Measurements from ENCODE around the gene WASHC3. TPM values are rescaled to one million over a fixed set of nuclear protein-coding genes. Genes with fewer than 3 reads are reported as not detected.

The WASHC3 gene, protein sequence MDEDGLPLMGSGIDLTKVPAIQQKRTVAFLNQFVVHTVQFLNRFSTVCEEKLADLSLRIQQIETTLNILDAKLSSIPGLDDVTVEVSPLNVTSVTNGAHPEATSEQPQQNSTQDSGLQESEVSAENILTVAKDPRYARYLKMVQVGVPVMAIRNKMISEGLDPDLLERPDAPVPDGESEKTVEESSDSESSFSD
- total RNA-seq, result 10 to 100 TPM; 18.5 to 32.7 TPM

DNA sequence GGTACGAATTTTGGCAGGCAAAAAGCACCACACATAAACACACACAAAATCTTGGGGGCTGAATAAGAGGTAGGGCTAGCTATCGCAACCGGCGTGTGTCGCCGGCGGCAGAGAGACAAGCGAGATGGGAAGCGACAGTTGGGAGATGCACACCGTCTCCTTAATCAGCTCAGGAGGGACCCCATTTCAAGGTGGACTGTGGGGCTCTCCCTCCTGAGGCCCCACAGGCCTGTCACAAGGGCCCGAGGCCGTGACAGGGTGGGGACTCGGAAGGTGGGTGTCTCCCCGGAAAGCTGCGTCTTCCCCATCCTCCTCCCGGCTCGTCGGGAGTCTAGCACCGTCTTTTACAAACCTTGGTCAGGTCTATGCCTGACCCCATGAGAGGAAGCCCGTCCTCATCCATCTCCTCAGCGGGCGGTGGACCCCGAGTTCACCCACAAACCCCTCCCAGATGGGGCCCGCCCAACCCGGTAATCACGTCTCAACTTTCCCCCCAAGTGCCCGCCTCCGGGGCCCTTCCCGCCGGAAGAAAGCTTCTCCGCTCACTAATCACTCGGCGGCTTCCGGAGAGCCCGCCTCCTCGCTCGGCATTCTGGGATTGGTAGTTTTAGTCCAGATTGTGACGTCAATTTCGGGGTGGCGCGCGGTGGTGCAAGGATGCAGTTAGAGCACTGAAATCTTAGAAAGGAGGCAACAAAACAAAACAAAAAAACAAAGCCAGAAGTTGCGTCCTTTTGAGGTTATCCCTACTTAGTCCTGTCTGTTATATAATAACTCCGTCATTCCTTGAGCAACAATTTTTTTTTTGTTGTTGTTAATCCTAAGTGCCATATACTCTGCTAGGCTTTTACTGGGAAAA, at the start of gene WASHC3:
TSS of gene WASHC3 (minus strand) at position 432 of the 859 bp plus-strand sequence. CDS start at position 403, 29 bp downstream.
- intact Hi-C loops (cut with DNase I), result no loop called here
- ATAC-seq, result peak; percentile 98
- peak within 1 kb of the TSS; percentile 59 to 88 for H3K4me3 ChIP-seq
- no peaks in the 10 kb centered on the region for H3K27me3 ChIP-seq
- H3K27ac ChIP-seq, result peak within 1 kb of the TSS; percentile 22 to 79 (median 74)
- no peaks in the 10 kb centered on the region for H3K4me1 ChIP-seq
- H3K36me3 ChIP-seq (replicated peaks in 1 of 2; ENCODE audit: insufficient read depth in 1 of 2, low read depth in 2 of 2), result no peaks in the 10 kb centered on the region
- TF ChIP-seq, protein P1, sequence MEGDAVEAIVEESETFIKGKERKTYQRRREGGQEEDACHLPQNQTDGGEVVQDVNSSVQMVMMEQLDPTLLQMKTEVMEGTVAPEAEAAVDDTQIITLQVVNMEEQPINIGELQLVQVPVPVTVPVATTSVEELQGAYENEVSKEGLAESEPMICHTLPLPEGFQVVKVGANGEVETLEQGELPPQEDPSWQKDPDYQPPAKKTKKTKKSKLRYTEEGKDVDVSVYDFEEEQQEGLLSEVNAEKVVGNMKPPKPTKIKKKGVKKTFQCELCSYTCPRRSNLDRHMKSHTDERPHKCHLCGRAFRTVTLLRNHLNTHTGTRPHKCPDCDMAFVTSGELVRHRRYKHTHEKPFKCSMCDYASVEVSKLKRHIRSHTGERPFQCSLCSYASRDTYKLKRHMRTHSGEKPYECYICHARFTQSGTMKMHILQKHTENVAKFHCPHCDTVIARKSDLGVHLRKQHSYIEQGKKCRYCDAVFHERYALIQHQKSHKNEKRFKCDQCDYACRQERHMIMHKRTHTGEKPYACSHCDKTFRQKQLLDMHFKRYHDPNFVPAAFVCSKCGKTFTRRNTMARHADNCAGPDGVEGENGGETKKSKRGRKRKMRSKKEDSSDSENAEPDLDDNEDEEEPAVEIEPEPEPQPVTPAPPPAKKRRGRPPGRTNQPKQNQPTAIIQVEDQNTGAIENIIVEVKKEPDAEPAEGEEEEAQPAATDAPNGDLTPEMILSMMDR (IDR thresholded peaks at IDR 0.05), result peak in 2 of 7 experiments; percentile 5 to 25
- TF ChIP-seq POLR2A (IDR thresholded peaks at IDR 0.05), result peak in 2 of 3 donors; percentile 66 to 78
- H3K9me3 ChIP-seq, result no peaks in the 10 kb centered on the region
- WGBS, 2 donors, result 1 to 2% methylated on average over 32 to 44 of the region's 44 CpGs
- peak; percentile 92 to 94 (median 93) for DNase-seq

DNA sequence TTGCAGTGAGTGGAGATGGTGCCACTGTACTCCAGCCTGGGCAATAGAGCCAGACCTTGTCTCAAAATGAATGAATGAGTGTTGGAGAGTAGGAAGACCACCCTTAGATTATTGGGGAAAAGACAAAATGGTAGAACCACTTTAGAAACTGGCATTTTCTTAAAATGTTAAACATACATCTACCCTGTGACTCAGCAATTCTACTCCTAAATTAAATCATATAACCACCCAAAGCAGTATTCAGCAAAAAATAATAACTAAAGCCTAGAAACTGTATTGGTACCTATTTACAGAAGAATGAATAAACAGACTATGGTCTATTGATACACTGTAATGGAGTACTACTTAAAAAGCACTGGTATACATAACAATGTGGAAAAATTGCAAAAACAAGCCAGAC, 49.0 kb upstream of the WASHC3 start:
- H3K36me3 ChIP-seq (replicated peaks in 1 of 2; ENCODE audit: insufficient read depth in 1 of 2, low read depth in 2 of 2), result no peaks in the 10 kb centered on the region
- DNase-seq (no peak), ATAC-seq (no peak)
- no peaks in the 10 kb centered on the region for H3K4me1 ChIP-seq
- no peak overlapping the region for H3K4me3 ChIP-seq
- H3K27me3 ChIP-seq, result no peaks in the 10 kb centered on the region
- intact Hi-C loops (cut with DNase I), result no loop called here
- no peaks in the 10 kb centered on the region for H3K9me3 ChIP-seq
- TF ChIP-seq POLR2A (IDR thresholded peaks at IDR 0.05), result no peak
- TF ChIP-seq, protein P1 (IDR thresholded peaks at IDR 0.05), result no peak
- H3K27ac ChIP-seq, result no peak overlapping the region

DNA sequence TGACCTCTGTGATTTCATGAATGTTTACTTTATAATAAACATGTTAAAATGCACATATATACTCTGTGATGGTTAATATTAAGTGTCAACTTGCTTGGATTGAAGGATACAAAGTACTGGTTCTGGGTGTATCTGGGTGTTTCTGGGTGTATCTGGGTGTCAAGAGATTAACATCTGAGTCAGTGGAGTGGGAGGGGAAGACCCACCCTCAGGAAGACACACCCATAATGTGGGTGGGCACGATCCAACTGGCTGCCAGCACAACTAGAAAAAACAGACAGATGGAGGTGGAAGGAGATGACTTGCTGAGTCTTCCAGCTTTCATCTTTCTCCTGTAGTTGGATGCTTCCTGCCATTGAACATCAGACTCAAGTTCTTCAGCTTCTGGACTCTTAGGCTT, 46.2 kb upstream of the WASHC3 start:
- Histone ChIP-seq H3K9me3 (no peaks in the 10 kb centered on the region), H3K27me3 (no peaks in the 10 kb centered on the region), H3K4me1 (no peaks in the 10 kb centered on the region), H3K4me3 (no peak overlapping the region), H3K36me3 (replicated peaks in 1 of 2; ENCODE audit: insufficient read depth in 1 of 2, low read depth in 2 of 2) (no peaks in the 10 kb centered on the region), H3K27ac (no peak overlapping the region)
- no peak for DNase-seq
- no peak for TF ChIP-seq POLR2A (IDR thresholded peaks at IDR 0.05)
- TF ChIP-seq, protein P1 (IDR thresholded peaks at IDR 0.05), result no peak
- 86 to 92% methylated on average over 1 of the region's 1 CpG for WGBS, 2 donors
- ATAC-seq, result no peak
- intact Hi-C loops (cut with DNase I), result no loop called here

DNA sequence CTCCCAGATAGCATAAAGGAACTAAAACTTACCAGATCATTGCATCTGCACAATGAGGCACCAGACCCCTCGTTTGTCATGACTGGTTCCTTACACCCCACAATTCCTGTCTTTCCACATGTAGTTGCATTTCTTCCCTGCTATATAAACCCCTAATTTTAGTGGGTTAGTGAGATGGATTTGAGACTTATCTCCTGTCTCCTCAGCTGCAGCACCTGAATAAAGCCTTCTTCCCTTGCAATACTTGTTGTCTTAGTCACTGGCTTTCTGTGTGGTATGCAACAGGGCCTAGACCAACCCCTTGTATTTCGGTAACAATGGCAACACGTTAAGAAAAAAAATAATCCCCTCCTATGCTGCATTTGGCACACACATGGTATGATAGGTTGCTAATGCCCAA, 45.1 kb upstream of the WASHC3 start:
- H3K4me3 ChIP-seq, result no peak overlapping the region
- H3K4me1 ChIP-seq, result no peaks in the 10 kb centered on the region
- no peak overlapping the region for H3K27ac ChIP-seq
- H3K9me3 ChIP-seq, result no peaks in the 10 kb centered on the region
- 95 to 98% methylated on average over 3 of the region's 3 CpGs for WGBS, 2 donors
- H3K27me3 ChIP-seq, result no peaks in the 10 kb centered on the region
- ATAC-seq (no peak), DNase-seq (no peak)
- TF ChIP-seq POLR2A (IDR thresholded peaks at IDR 0.05), result no peak
- TF ChIP-seq, protein P1 (IDR thresholded peaks at IDR 0.05), result no peak
- intact Hi-C loops (cut with DNase I), result no loop called here
- H3K36me3 ChIP-seq (replicated peaks in 1 of 2; ENCODE audit: insufficient read depth in 1 of 2, low read depth in 2 of 2), result no peaks in the 10 kb centered on the region
